Cardiac muscle cell (in vitro differentiated cells and primary cell): ENCODE data around the gene REEP6. TPM values are rescaled to one million over a fixed set of nuclear protein-coding genes. Genes with fewer than 3 reads are reported as not detected.
"Not testable (repeated sequence)": the region's sequence is repeated elsewhere in the genome, so short reads cannot be mapped to it uniquely, and the experiment has no call there.

Experiments used
- DNase-seq, 2 donors: peaks; one replicate each; pipeline versions ENCODE4 v3.0.0 to v3.0.0-alpha.2; 2010 to 2017; ENCODE audit warnings: low read depth in 1 of 2, low spot score in 1 of 2
- H3K27ac ChIP-seq: fragments of 200-600 bp; sonication (generic); 2 replicates; pipeline ENCODE4 v1.5.1; 2016
- H3K27me3 ChIP-seq: fragments of 200-600 bp; sonication (generic); 2 replicates; pipeline ENCODE4 v1.6.0; 2016; ENCODE audit warnings: control low read depth
- H3K36me3 ChIP-seq: fragments of 200-600 bp; sonication (generic); 2 replicates; pipeline ENCODE4 v1.5.1; 2016; ENCODE audit warnings: control low read depth
- H3K4me1 ChIP-seq: fragments of 200-600 bp; sonication (generic); 2 replicates; pipeline ENCODE4 v1.8.1; 2017; ENCODE audit warnings: low read depth, mild to moderate bottlenecking, mixed run types
- H3K4me3 ChIP-seq: fragments of 200-600 bp; sonication (generic); 2 replicates; pipeline ENCODE4 v1.5.1; 2016; ENCODE audit warnings: mild to moderate bottlenecking
- H3K9me3 ChIP-seq: fragments of 200-600 bp; sonication (generic); 2 replicates; pipeline ENCODE4 v1.5.1; 2017; ENCODE audit warnings: low read depth, mild to moderate bottlenecking, control low read depth
- polyA plus RNA-seq: library from polyadenylated mRNA; unstranded; fragments of >200 nt; fragmentation: Nextera tagmentation; extraction: Ambion mirVana; gene quantifications from 2 replicates; pipeline ENCODE4 v1.2.1, GENCODE V29; 2016
- total RNA-seq: library from RNA; depleted of rRNA; stranded (reverse); fragments of >200 nt; gene quantifications from 2 replicates; pipeline ENCODE4 v1.2.3, GENCODE V29; 2016
- TF ChIP-seq, protein P1 (sequence below): IDR thresholded peaks from 2 replicates; pipeline ENCODE4 v1.5.1; 2012; ENCODE audit warnings: low read depth, mild to moderate bottlenecking, low read length

REEP6 gene
- total and polyA plus RNA-seq, 2 experiments from 2014 or later = 52.7 to 99.8 TPM

- Histone ChIP-seq H3K27me3 (no peaks in the 10 kb centered on the region), H3K27ac (no peak overlapping the region), H3K36me3 (no peaks in the 10 kb centered on the region), H3K4me3 (no peak overlapping the region), H3K4me1 (peaks cover 8% of the 10 kb centered on the region), H3K9me3 (no peaks in the 10 kb centered on the region)
- TF ChIP-seq, protein P1, sequence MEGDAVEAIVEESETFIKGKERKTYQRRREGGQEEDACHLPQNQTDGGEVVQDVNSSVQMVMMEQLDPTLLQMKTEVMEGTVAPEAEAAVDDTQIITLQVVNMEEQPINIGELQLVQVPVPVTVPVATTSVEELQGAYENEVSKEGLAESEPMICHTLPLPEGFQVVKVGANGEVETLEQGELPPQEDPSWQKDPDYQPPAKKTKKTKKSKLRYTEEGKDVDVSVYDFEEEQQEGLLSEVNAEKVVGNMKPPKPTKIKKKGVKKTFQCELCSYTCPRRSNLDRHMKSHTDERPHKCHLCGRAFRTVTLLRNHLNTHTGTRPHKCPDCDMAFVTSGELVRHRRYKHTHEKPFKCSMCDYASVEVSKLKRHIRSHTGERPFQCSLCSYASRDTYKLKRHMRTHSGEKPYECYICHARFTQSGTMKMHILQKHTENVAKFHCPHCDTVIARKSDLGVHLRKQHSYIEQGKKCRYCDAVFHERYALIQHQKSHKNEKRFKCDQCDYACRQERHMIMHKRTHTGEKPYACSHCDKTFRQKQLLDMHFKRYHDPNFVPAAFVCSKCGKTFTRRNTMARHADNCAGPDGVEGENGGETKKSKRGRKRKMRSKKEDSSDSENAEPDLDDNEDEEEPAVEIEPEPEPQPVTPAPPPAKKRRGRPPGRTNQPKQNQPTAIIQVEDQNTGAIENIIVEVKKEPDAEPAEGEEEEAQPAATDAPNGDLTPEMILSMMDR = no peak
- DNase-seq = no peak
Measured at GRCh38 chr19:1495799-1496713, 5.1 kb downstream of the REEP6 start.

DNA sequence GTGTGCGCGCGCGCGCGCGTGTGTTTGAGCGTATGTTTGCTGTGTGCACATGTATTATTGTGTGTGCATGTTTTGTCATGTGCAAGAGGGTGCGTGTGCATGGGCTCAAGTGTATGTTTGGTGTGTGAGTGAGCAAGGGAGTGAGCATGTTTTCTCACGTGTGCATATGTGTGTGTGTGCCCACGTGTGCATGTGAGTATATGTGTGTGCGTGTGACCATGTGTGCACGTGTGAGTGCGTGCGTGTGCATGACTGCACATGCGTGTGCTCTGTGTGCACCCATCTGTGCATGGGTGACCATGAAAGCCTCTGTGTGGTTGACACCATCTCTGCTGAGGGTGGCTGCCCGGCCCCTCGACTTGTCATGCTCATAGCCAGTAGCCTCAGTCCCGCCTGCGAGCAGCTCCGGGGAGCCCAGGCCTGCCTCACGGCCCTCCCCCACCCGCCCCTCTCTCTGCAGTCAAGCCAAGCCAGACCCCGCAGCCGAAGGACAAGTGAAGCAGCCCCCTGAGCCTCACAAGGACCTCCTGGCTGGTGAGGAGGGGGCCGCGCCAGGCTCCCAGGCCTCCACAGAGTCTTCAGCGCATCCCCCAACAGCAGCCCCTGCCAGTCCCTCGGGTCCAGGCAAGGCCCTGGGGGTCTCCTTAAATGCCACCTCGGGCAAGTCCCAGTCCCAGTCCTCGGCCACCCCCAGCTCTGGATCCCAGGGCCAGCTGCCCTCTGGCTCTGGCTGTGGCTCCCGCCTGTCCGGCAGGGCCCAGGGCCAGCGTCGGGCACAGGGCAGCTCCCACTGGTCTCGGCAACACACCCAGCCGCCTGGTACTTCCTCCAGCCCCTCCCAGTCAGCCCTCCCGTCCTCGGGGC, 6.0 kb downstream of the REEP6 start:
- Histone ChIP-seq H3K27me3 (no peaks in the 10 kb centered on the region), H3K4me3 (no peak overlapping the region), H3K27ac (no peak overlapping the region), H3K9me3 (no peaks in the 10 kb centered on the region), H3K36me3 (no peaks in the 10 kb centered on the region), H3K4me1 (peaks cover 8% of the 10 kb centered on the region)
- no peak for DNase-seq
- TF ChIP-seq, protein P1 = no peak

- no peak for DNase-seq
- Histone ChIP-seq H3K4me3 (no peak overlapping the region), H3K36me3 (no peaks in the 10 kb centered on the region), H3K9me3 (no peaks in the 10 kb centered on the region), H3K27ac (no peak overlapping the region), H3K27me3 (peaks cover 1% of the 10 kb centered on the region), H3K4me1 (peaks cover 4% of the 10 kb centered on the region)
- TF ChIP-seq, protein P1 = no peak
Measured at GRCh38 chr19:1497578-1498235, 6.7 kb downstream of the REEP6 start.

GRCh38 chr19:1499231-1499630, 8.2 kb downstream of the REEP6 start:
- peaks cover 16% of the 10 kb centered on the region for H3K27me3 ChIP-seq
- H3K4me1 ChIP-seq, H3K36me3 ChIP-seq, H3K27ac ChIP-seq, H3K9me3 ChIP-seq, DNase-seq, H3K4me3 ChIP-seq: not testable (repeated sequence)

- Histone ChIP-seq H3K36me3 (no peaks in the 10 kb centered on the region), H3K9me3 (no peaks in the 10 kb centered on the region), H3K4me3 (no peak overlapping the region), H3K4me1 (no peaks in the 10 kb centered on the region), H3K27ac (no peak overlapping the region), H3K27me3 (peaks cover 18% of the 10 kb centered on the region)
- TF ChIP-seq, protein P1 = no peak
- DNase-seq = no peak
Measured at GRCh38 chr19:1501200-1501595, 10.2 kb downstream of the REEP6 start.
